Neural progenitor cell (in vitro differentiated cells): ENCODE results near the gene GOLGA1.

Source experiments
- EZH2phosphoT487 ChIP-seq: fragments of 200-600 bp; sonication (generic); IDR thresholded peaks from 2 replicates; pipeline ENCODE4 v1.6.1; 2017; ENCODE audit warnings: antibody characterized with exemption
- TF ChIP-seq, protein P1 (sequence below): fragments of 200-600 bp; sonication (generic); IDR thresholded peaks from 2 replicates; pipeline ENCODE4 v1.5.1; 2017; ENCODE audit warnings: antibody characterized with exemption, mild to moderate bottlenecking

DNA sequence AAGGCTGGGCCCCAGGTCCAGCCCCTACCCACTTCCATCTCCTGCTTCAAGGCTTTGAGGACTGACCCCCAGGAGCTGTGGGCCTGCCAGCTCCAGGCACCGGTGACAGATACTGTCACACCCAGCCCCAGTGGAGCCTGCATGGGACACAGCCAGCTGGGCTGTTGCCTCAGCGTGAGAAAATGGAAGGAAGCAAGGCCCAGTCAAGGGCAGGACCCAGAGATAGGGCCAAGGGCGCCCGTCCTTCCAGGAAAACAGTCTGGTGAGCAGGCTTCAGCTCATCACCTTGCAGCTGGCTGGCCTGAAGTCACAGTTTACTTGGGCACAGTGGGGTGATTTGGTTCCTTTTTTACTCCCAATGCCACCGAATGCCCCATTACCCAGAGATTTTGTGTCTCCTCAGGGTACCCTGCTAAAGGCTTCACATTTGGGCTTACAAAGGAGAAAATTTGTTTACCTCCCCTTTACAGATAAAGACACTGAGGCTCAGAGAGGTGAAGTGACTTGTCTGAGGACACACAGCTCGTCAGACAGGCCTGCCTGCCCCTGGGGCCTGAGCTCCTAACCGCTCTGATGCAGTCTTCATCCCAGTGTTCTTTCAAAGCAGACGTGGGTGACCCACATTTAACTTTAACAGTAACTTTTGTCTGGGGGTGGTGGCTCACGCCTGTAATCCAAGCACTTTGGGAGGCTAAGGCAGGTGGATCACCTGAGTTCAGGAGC lies 109.1 kb downstream of the GOLGA1 start:
- TF ChIP-seq, protein P1, sequence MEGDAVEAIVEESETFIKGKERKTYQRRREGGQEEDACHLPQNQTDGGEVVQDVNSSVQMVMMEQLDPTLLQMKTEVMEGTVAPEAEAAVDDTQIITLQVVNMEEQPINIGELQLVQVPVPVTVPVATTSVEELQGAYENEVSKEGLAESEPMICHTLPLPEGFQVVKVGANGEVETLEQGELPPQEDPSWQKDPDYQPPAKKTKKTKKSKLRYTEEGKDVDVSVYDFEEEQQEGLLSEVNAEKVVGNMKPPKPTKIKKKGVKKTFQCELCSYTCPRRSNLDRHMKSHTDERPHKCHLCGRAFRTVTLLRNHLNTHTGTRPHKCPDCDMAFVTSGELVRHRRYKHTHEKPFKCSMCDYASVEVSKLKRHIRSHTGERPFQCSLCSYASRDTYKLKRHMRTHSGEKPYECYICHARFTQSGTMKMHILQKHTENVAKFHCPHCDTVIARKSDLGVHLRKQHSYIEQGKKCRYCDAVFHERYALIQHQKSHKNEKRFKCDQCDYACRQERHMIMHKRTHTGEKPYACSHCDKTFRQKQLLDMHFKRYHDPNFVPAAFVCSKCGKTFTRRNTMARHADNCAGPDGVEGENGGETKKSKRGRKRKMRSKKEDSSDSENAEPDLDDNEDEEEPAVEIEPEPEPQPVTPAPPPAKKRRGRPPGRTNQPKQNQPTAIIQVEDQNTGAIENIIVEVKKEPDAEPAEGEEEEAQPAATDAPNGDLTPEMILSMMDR = no peak
- TF ChIP-seq EZH2phosphoT487 = no peak
